Stimulated activated CD4-positive, alpha-beta T cell treated with anti-CD3 and anti-CD28 coated beads, Interleukin-4, amount 100 ng/mL, for 24 hours (primary cell): ENCODE measurements around the gene CYP2U1.
"Not testable (repeated sequence)": the region's sequence is repeated elsewhere in the genome, so short reads cannot be mapped to it uniquely, and the experiment has no call there.

Experiments used
- DNase-seq: peaks from one replicate; pipeline ENCODE4 v3.0.0-alpha.2; 2020

CYP2U1 gene

DNA sequence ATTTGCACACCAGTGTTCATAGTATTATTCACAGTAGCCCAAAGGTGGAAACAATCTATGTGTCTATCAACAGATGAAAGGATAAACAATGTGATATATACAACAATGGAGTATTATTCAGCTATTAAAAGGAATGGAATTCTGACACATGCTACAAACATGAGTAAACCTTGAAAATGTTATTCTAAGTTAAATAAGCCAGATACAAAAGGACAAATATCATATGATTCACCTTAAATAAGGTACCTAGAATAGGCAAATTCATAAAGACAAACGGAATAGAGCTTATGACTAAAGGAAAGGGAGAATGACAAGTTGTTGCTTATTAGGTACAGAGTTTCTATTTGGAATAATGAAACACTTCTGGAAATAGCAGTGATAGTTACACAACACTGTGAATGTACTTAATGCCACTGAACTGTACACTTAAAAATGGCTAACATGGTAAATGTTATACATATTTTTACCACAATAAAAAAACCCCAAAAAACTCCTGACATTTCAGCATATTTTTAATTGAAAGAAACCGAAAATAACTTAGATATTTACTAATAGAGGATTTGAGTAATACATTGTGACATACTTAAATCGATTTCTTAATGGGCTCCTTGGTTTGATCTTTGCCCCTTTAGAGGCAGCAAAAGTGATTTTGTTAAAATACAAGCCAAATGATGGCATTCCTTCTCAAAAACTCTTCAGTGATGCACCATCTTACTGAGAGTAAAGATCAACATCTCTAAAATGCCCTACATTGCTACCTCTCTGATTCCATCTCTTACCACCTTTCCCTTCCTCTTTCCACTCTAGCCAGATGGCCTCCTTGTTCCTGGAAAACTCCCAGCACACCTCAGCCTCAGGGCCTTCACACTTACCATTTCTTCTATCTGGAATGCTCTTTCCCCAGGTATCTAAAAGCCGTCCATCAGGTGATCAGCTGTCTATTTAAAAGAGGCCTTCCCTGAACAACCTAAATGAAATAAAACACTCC, 8.6 kb upstream of the CYP2U1 start:
- no peak for DNase-seq

DNA sequence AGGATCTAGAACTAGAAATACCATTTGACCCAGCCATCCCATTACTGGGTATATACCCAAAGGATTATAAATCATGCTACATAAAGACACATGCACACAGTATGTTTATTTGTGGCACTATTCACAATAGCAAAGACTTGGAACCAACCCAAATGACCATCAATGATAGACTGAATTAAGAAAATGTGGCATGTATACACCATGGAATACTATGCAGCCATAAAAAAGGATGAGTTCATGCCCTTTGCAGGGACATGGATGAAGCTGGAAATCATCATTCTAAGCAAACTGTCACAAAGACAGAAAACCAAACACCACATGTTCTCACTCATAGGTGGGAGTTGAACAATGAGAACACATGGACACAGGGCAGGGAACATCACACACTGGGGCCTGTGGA, 5.6 kb upstream of the CYP2U1 start:
- DNase-seq, result not testable (repeated sequence)

DNA sequence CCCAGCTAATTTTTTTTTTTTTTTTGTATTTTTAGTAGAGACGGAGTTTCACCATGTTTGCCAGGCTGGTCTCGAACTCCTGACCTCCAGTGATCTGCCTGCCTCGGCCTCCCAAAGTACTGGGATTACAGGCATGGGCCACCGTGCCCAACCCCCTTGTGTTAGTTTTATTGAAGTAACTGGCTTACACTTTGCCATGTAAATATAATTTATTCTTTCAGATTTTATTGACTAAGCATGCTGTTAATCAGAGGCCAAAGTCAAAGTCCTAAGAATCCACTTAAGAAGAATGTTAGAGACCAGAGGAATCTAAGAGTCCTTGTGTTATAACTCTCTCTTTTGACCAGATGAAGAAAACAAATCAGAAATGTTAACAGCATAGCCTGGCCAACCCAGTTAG, 4.5 kb upstream of the CYP2U1 start:
- DNase-seq, result not testable (repeated sequence)

DNA sequence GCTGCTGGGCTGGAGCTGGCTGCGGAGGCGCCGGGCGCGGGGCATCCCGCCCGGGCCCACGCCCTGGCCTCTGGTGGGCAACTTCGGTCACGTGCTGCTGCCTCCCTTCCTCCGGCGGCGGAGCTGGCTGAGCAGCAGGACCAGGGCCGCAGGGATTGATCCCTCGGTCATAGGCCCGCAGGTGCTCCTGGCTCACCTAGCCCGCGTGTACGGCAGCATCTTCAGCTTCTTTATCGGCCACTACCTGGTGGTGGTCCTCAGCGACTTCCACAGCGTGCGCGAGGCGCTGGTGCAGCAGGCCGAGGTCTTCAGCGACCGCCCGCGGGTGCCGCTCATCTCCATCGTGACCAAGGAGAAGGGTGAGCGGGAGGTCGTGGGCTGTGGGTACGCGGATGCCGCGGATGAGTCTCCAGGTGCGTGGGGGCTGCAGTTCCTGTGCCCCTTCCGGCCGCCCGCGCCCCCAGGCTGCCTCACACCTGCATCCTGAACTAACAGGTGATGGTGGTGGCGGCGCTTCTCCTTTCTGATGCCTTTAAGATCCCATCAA, 499 bp downstream of the CYP2U1 start:
- DNase-seq, result peak; percentile 30

DNA sequence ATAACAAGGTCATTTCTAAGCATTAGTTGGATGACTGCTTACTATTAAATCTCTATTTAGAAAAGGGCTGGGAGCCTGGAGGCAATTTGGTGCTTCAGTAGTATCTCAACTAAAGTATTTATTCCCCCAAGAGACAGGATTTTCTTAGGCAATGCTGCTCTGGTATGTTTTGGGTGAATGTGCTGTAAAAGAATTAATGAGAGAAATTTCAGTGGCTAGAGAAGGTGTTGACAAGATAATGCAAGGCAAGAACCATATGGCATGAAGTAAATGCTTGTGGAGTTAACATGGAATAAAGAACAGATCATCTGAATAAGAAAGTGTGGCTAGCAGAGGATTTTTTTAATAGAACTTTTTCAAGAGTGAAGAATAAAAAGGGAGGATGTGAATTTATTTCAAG, 3.9 kb downstream of the CYP2U1 start:
- DNase-seq, result no peak

DNA sequence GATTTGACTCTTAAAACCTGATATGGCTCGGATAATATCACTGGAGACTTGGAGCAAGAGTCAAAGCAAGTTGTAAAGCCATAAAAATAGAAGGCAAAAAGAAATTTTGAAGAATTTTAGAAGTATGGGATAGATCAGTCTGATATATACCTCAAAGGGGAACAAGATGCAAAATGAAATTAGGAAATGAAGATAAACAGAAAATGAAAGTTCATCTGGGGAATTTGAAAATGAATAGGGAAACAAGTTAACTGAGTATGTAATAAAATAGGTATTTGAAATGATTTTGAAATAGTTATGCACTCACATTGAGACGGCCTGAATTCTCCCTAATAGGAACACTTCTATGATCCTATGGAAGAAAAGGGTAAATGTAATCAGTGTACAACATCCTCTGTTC, 5.7 kb downstream of the CYP2U1 start:
- no peak for DNase-seq

DNA sequence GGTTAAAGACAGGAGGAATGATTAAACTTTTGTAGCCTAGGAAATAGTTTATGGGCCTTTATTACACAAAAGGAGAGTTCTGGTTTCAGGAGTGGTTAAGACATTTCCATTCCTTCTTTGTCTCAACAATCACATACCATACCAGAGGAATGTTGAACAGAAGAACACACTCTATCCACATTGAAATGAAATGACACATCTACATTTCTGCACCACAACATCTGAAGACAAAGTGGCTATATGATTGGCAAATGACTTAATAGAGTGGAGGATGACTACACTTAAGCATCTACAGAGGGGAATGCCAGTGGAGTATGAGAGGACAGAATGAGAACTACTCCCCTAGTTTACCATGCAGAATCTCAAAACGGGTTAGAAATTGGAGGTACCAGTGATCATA, 8.0 kb downstream of the CYP2U1 start:
- no peak for DNase-seq

DNA sequence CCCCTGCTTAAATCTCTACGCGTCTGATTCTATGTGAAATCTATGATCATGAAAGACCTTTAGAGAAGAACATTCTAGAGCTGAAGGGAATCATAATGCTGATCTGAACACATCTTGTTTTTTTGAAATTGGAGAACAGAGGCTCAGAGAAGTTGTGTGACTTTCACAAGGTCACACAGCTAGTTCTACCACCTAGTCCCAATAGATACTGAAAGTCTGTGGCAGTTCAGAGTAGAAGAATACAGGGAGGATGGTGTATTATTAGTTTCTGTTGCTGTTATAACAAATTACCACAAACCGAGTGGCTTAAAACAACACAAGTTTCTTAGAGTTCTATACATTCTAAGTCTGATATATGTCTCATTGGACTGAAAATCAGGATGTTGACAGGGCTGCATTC, 14.5 kb downstream of the CYP2U1 start:
- no peak for DNase-seq

DNA sequence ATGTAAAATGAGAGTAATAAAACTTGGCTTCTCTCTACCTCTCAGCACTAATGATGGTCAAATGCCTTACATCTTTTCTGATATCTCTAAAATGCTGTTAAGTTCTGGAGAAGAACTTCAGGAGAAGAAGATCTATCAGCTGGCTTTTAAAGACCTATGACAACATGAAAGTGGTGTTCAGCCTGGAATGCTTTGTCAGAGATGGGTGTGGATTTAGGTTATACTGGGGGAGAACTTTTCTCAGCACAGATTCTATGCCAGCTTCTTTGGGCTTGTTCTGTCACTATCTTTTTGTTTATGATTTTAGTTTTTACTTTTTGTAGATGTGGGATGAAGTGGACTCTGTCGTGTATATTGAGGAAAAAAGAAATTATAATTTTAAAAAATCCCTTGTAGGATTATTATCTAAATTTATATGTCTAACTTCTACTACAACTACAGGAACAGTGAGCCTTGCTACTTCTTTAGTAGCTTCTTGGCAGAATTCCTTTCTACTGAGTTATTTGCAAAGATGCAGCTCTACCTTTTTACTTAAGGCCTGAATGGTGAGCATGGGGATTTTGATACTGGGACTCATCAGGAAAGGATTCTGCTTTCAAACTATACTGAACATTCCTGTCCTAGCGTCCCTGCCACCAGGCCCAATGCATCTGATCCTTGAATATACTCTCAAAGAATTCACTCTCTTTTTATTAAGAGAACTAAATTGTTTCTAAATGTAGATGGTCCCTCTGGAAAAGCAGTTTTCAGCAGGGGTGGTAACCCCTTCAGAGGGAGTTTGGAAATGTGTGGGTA, 19.6 kb downstream of the CYP2U1 start:
- no peak for DNase-seq

DNA sequence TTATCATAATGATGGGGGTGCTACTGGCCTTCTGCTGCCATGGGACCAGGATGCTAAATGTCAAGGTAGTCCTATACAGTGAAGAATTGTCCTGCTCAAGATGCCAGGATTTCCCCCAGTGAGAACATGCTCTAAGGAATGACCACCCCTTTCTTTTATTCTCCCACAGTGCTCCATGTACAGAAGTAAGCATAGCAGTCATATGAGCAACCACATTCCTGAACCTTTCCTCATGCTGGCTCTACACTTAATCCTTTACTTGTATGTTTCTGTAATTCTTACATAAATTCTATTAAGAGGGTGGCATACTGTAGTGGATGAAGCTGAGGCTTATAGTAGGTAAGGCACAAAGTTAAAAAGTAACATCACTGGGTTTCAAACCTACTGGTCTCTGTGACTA, 20.2 kb downstream of the CYP2U1 start:
- no peak for DNase-seq

DNA sequence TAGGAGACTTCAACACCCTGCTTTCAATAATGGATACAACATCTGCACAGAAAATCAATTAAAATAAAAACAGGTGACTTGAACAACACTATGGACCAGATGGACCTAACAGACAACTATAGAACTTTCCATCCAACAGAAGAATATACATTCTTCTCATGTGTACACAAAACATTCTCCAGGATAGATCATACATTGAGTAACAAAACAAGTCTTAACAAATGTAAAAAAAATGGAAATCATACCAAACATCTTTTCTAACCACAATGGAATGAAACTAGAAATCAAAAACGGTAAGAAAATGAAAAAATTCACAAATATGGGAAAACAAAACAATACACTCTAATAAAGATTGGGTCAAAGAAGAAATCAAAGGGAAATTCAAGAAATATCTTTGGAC, 24.7 kb downstream of the CYP2U1 start:
- DNase-seq, result no peak

DNA sequence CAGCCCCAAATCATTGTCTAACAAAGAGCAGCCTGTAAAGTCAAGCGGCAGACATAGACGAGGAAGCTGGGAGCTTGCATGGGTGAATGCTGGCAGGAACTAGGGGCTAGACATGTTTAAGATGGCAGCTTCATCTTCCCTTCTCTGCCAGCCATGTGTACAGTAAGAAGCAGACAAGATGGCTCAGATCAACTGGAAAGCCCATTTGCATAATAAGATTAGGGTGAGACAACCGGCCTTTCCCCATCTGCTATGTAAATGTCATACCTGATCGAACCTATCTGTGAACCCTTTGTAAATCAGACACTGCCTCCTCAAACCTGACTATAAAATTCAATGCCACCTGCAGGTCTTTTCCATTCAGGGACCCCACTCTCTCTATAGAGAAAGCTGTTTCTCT, 35.6 kb downstream of the CYP2U1 start:
- DNase-seq, result no peak

DNA sequence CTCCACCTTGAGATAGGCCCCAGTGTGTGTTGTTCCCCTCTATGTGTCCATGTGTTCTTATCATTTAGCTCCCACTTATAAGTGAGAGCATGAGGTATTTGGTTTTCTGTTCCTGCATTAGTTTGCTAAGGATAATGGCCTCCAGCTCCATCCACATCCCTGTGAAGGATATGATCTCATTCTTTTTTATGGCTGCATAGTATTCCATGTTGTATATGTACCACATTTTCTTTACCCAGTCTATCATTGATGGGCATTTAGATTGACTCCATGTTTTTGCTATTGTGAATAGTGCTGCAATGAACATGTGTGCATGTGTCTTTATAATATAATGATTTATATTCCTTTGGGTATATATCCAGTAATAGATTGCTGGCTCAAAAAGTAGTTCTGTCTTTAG, 36.2 kb downstream of the CYP2U1 start:
- DNase-seq, result not testable (repeated sequence)

DNA sequence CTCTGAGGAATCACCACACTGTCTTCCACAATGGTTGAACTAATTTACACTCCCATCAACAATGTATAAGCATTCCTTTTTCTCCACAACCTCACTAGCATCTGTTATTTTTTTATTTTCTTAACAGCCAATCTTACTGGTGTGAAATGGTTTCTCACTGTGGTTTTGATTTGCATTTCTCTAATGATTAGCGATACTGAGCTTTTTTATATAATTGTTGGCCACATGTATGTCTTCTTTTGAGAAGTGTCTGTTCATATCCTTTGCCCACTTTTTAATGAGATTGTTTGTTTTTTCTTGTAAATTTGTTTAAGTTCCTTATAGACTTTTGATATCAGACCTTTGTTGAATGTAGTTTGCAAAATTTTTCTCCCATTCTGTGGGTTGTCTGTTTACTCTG, 36.6 kb downstream of the CYP2U1 start:
- DNase-seq, result not testable (repeated sequence)

DNA sequence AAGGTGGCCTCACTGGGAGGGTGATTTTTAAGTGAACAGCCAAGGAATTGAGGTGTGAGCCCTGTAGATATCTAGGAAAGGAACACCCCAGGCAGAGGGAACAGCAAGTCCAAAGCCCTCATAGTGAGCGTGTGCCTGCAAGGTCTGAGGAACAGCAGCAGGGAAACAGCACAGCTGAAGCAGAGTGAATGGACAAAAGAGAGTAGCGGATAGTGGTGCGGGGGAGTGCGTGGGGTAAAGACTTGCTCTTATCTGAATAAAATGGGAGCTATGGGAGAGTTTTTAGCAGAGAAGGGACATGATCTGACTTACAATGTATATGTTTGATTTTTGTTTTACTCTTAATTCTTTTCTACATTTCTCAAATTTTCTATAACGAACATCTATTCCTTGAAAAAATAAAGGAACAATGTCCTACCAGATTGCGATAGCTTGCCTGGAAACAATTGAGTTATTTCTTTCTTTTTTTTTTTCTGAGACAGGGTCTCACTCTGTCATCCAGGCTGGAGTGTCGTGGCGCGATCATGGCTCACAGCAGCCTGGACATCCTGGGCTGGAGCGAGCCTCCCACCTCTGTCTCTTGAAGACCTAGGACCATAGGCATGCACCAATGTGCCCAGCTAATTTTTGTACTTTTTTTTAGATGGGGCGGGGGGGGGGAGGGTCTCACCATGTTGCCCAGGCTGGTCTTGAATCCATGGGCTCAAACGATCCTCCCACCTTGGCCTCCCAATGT, 38.9 kb downstream of the CYP2U1 start:
- DNase-seq, result no peak

DNA sequence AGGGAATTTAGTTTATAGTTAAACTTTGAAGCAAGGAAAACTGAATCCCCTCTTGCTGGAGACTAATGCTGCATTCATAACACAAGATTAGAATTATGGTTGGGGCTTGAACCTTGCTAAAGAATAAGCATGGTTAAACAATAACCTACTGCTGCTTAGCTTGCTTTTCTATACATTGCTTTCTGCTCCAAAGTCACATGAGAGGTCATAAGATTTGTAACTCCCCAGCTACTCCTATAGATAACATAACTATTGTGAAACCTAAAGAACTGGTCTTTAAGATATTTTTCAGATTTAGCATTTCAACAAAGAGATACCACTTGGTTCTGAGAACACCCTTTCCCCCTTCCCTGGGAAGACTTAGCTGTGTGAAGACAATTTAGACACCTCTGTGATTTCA, 41.3 kb downstream of the CYP2U1 start:
- no peak for DNase-seq

DNA sequence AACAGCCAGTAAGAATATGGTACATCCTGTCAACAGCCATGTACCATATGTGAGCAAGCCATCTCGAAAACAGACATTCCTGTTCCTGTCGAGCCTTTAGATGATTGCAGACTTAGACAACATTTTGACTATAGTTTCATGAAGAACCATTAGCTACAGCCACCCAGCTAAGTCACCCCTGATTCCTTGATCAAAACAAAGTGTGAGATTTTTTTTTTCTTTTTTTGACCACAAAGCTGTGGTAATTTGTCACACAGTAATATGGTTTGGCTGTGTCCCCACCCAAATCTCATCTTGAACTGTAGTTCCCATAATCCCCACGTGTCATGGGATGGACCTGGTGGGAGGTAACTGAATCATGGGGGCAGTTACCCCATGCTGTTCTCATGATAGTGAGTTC, 43.2 kb downstream of the CYP2U1 start:
- no peak for DNase-seq

DNA sequence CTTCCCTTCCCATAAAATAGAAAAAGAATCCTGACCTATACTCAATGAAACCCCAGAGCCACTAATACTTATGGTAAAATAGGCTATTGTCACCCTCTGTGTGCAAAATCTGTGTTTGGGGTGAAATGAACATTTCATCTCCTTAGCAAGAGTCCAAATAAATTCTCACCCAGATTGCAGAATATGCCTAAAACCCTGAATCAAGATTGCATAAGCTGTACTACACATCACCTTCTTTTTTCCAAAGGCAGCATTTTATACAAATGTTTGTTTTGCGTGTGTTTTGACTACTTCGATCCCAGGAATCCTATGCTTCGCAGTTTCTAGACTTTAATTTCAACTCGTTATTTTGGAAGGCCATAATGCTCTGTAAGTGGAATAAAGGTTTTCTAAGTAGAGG, 46.1 kb downstream of the CYP2U1 start:
- DNase-seq, result no peak

DNA sequence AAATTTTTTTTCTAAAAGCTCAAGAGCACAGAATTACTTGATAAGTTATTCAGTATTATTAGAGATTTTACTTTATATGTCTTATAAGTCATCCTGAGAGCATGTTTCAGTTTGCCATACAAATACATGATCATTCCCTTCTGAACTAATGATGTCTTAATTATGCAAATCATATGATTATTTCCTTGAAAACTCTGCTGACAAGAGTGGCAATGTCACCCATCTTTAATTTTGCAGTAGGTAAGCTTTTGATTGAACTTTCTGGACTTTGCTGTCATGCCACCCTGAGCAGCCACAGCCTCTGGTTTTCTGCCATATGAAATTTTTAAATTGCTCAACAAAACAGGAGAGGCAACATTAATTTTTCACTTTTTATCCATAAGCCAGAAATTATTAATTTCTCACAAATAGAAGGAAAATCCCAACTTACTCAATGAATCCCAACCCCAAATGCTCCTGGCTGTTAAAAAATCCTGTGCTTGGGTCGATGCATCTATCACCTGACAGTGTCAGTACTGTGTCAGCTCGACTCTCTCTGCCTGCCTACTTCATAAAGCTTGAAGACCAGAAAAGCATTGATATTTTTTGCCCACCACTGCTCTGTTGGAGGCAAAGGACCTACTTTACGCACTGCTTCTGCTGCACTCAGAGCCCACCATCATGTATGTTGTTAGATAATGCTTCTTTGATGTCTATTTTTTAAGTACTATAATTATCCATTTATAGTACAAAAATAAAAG, 46.8 kb downstream of the CYP2U1 start:
- no peak for DNase-seq

DNA sequence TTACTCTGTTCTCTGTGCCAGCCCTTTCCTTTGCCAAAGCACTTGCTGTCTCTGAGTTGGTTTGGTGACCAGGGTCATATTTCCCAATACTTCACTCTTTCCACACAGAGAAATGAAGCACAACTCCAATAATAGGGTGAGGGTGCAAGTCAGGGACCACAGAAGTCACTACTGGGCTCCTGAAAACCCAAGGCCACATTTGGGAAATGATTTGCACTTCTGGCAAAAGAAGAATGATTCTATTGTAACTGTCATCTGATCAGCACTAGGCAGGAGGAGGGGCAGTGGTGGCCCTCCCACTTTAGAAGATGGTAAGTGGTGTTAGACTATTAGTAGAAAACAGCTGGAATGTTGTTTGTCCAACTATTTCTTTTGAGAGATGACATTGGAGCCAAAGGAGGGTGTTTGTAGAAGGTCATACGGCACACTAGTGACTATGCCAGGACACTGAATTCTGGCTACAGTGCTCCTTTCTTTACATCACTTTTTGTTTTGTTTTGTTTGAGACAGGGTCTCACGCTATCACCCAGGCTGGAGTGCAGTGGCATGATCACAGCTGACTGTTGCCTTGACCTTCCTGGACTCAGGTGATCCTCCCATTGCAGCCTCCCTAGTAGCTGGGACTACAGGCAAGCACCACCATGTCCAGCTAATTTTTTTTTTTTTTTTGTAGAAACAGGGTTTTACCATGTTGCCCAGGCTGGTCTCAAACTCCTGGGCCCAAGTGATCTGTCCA, 47.5 kb downstream of the CYP2U1 start:
- no peak for DNase-seq

DNA sequence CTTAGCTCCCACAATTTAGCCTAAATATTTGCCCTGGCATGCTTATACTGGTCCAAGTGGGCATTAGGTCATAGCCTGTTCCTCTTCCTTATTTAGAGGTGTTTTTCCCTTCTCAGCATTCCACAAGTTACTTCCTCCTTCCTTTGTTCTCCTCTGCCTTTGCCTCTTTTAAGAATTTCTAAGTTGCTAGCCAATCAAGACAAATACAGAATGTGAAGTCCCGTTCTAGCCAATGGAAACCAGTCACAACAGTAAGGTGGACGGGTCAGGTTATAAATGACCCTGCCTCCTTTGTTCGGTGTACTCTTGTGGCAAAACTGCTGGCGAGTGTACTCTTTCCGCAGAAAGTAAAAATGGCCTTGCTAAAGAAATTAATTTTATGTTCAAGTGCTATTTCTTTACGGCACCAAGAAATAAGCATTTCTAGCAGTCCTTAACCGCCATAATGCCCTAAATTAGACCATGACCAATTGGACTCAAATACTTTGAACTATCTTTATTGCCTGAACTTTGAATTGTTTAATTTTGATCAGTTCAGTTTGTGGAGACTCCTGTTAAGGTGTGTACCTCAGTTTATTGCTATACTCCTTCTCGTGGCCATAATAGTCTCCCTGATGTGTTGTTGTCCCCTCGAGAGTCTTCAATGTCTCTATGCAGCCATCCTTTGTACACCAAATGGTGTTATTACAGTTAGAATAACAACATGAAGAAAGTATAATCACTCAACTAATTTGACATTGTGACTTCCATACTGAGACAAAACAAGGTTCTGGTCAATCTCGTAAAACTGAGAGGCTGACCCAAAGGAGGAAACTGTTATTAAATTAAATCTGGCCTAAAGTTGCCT, 56.8 kb downstream of the CYP2U1 start:
- DNase-seq, result no peak
